Smooth muscle cell (in vitro differentiated cells): ENCODE results near the gene LMO3. TPM values are rescaled to one million over a fixed set of nuclear protein-coding genes. Genes with fewer than 3 reads are reported as not detected.

ENCODE experiments used
- DNase-seq: peaks from one replicate; lab custom pipeline; 2025; ENCODE audit not compliant: unreplicated experiment; lab: John Stamatoyannopoulos, UW
- H2AFZ ChIP-seq: fragments of 200-600 bp; sonication (generic); 2 replicates; pipeline ENCODE4 v1.6.0; 2016; ENCODE audit warnings: antibody characterized with exemption, low read depth, mild to moderate bottlenecking
- H3F3A ChIP-seq: fragments of 200-600 bp; sonication (generic); 2 replicates; pipeline ENCODE4 v1.6.0; 2017; ENCODE audit warnings: antibody characterized with exemption, low read depth
- H3K27ac ChIP-seq: fragments of 200-600 bp; sonication (generic); 2 replicates; pipeline ENCODE4 v1.5.1; 2016; ENCODE audit warnings: low read depth, mild to moderate bottlenecking
- H3K27me3 ChIP-seq: fragments of 200-600 bp; sonication (generic); 2 replicates; pipeline ENCODE4 v1.6.1; 2016; ENCODE audit warnings: low read depth, mild to moderate bottlenecking
- H3K36me3 ChIP-seq: fragments of 200-600 bp; sonication (generic); 2 replicates; pipeline ENCODE4 v1.5.1; 2016; ENCODE audit warnings: low read depth
- H3K4me1 ChIP-seq: fragments of 200-600 bp; sonication (generic); 2 replicates; pipeline ENCODE4 v1.5.1; 2016; ENCODE audit warnings: low read depth
- H3K4me2 ChIP-seq: fragments of 200-600 bp; sonication (generic); 2 replicates; pipeline ENCODE4 v1.6.0; 2016; ENCODE audit warnings: mild to moderate bottlenecking
- H3K4me3 ChIP-seq: fragments of 200-600 bp; sonication (generic); 2 replicates; pipeline ENCODE4 v1.5.1; 2016; ENCODE audit warnings: mild to moderate bottlenecking
- H3K79me2 ChIP-seq: fragments of 200-600 bp; sonication (generic); 2 replicates; pipeline ENCODE4 v1.6.0; 2016; ENCODE audit warnings: low read depth, mild to moderate bottlenecking
- H3K9ac ChIP-seq: fragments of 200-600 bp; sonication (generic); 2 replicates; pipeline ENCODE4 v1.6.0; 2016; ENCODE audit warnings: low read depth
- H3K9me3 ChIP-seq: fragments of 200-600 bp; sonication (generic); replicated peaks from 2 replicates; pipeline ENCODE4 v1.5.1; 2016; ENCODE audit warnings: low read depth
- H4K20me1 ChIP-seq: fragments of 200-600 bp; sonication (generic); 2 replicates; pipeline ENCODE4 v1.6.0; 2016; ENCODE audit warnings: low read depth
- WGBS: methylation state at CpG from one replicate; pipeline ENCODE4 v1.1.7; 2016; ENCODE audit warnings: low lambda C conversion rate; 5-methylcytosine and 5-hydroxymethylcytosine counted together
- polyA plus RNA-seq: library from polyadenylated mRNA; unstranded; fragments of >200 nt; fragmentation: Nextera tagmentation; extraction: Ambion mirVana; gene quantifications from 2 replicates; pipeline ENCODE4 v1.2.1, GENCODE V29; 2016
- total RNA-seq: library from RNA; depleted of rRNA; stranded (reverse); fragments of >200 nt; gene quantifications from 2 replicates; pipeline ENCODE4 v1.2.3, GENCODE V29; 2014
- TF ChIP-seq, protein P1 (sequence below): fragments of 200-600 bp; sonication (generic); IDR thresholded peaks from 2 replicates; pipeline ENCODE4 v1.5.1; 2017; ENCODE audit warnings: borderline replicate concordance, mild to moderate bottlenecking, antibody characterized with exemption; ENCODE audit not compliant: insufficient read depth, poor library complexity, severe bottlenecking

LMO3 gene
- total and polyA plus RNA-seq, 2 experiments from 2014 or later, result 0.22 to 1.3 TPM

DNA sequence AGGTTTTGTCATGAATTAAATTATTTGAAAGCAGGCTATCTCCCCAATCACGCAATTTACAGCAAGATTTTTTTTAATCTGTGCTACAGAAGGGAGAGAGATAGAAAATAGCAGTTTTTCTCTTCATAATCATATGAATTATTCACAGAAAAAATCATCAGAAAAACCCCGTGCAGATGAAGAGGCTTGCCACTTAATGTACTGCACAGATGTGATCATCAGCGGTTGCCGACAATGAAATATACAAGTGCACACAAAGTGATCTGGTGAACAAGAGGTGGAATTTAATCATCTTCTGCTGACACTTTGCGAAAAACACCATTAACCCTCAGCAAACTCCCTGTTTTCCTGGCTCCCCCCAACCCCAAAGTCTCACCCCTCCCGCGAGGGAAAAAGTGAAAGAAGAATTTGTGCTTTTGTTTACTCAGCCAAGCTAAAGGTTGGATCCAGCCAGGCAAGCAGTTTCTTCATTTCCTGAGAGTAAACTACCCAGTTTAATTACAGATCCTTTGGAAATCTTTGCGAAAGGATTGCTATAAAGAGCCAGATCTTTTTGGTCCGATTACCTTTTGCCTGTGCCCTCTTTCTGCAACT, 3.1 kb upstream of the LMO3 start:
- Histone ChIP-seq H4K20me1 (no peaks in the 10 kb centered on the region), H3K79me2 (no peaks in the 10 kb centered on the region), H3F3A (no peaks in the 10 kb centered on the region), H2AFZ (no peak overlapping the region), H3K27ac (no peak overlapping the region), H3K36me3 (no peaks in the 10 kb centered on the region), H3K27me3 (peaks cover 74% of the 10 kb centered on the region), H3K9me3 (no peaks in the 10 kb centered on the region), H3K4me3 (peak overlapping the region; percentile 17), H3K4me2 (peak overlapping the region; percentile 49), H3K4me1 (peaks cover 20% of the 10 kb centered on the region), H3K9ac (no peak overlapping the region)
- TF ChIP-seq, protein P1, sequence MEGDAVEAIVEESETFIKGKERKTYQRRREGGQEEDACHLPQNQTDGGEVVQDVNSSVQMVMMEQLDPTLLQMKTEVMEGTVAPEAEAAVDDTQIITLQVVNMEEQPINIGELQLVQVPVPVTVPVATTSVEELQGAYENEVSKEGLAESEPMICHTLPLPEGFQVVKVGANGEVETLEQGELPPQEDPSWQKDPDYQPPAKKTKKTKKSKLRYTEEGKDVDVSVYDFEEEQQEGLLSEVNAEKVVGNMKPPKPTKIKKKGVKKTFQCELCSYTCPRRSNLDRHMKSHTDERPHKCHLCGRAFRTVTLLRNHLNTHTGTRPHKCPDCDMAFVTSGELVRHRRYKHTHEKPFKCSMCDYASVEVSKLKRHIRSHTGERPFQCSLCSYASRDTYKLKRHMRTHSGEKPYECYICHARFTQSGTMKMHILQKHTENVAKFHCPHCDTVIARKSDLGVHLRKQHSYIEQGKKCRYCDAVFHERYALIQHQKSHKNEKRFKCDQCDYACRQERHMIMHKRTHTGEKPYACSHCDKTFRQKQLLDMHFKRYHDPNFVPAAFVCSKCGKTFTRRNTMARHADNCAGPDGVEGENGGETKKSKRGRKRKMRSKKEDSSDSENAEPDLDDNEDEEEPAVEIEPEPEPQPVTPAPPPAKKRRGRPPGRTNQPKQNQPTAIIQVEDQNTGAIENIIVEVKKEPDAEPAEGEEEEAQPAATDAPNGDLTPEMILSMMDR, result no peak
- no peak for DNase-seq
- WGBS, result 35% methylated on average over 9 of the region's 9 CpGs

DNA sequence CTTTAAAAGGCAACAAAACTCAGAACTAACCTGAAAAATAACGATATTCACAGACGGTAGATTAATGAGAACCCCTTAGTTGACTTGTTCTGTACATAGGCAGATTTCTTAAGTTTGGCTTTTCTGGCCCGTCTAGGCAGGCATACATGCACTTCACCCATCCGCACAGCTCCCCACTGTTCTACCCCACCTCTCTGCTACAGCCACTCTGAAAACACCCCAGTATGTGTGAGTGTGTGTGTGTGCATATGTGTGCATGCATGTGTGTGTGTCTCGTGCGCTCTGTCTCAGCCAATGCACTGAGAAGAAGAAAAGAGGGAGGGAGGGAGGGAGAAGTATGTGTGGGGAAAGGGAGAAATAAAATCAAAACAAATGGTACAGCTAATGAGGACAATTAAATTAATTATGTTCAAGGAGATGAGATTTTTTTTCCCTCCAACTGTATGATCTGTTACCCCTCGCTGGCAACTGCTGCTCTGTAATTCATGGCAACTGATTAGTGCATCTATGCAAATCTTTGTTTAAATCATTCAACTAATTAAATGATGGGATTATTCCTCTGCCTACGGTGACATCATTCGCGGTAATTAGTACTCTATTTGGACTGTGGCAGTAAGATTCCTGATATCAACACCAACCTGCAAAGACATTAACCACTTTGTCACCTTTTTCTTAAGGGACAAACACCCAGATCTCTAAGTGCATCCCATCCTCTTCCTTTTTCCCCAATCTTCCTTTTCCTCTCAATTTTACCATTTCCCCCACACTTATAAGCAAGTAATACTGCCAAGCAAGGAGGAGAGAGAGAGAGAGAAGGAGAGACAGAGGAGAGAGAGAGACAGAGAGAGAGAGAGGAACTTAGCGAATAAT, 2.2 kb upstream of the LMO3 start:
- Histone ChIP-seq H2AFZ (no peak overlapping the region), H3K27me3 (peaks cover 82% of the 10 kb centered on the region), H3K9me3 (no peaks in the 10 kb centered on the region), H3K4me1 (peaks cover 22% of the 10 kb centered on the region), H3K9ac (no peak overlapping the region), H3K79me2 (no peaks in the 10 kb centered on the region), H3F3A (no peaks in the 10 kb centered on the region), H4K20me1 (no peaks in the 10 kb centered on the region), H3K4me3 (no peak overlapping the region), H3K27ac (no peak overlapping the region), H3K4me2 (no peak overlapping the region), H3K36me3 (no peaks in the 10 kb centered on the region)
- no peak for DNase-seq
- TF ChIP-seq, protein P1, result no peak
- 53% methylated on average over 11 of the region's 11 CpGs for WGBS

DNA sequence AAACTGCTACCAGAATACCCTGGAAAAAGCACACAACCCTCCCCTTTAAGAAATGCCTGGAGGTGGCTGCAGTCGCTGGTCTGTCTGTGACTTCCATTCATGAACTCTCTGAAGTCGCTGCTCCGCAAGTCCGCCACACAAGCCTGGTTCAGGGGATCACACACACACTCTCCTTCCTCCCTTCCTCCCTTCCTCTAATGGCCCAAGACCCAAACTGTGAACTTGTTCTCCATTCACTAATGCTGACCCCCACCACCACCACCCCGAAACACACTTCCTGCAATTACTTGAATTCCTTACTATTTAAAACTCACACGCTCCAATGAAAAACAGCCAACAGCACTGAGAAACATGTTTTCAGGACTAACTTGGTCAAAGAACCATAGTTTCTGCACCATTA, 1.0 kb upstream of the LMO3 start:
- no peak for DNase-seq
- no peaks in the 10 kb centered on the region for H3K9me3 ChIP-seq
- H3K9ac ChIP-seq, result no peak overlapping the region
- peak overlapping the region; percentile 99 for H3K4me2 ChIP-seq
- peaks cover 26% of the 10 kb centered on the region for H3K4me1 ChIP-seq
- no peaks in the 10 kb centered on the region for H3F3A ChIP-seq
- H2AFZ ChIP-seq, result peak overlapping the region; percentile 83
- H3K36me3 ChIP-seq, result no peaks in the 10 kb centered on the region
- WGBS, result 16% methylated on average over 6 of the region's 6 CpGs
- H3K4me3 ChIP-seq, result peak overlapping the region; percentile 62
- H3K27ac ChIP-seq, result no peak overlapping the region
- peaks cover 93% of the 10 kb centered on the region for H3K27me3 ChIP-seq
- H3K79me2 ChIP-seq, result no peaks in the 10 kb centered on the region
- TF ChIP-seq, protein P1, result no peak
- H4K20me1 ChIP-seq, result no peaks in the 10 kb centered on the region
